WTC11 (cell line): ENCODE measurements around the gene PTPN4. TPM values are rescaled to one million over a fixed set of nuclear protein-coding genes. Genes with fewer than 3 reads are reported as not detected.

Source experiments
- ATAC-seq: fragments of 200-7000 bp; cut with Tn5 transposase; 2 replicates; pipeline ENCODE4 v1.10.0; 2021; ENCODE audit warnings: mild to moderate bottlenecking, moderate library complexity
- CTCF ChIA-PET: fragments of 300-600 bp; sonication (Branson Sonifier 250); formaldehyde crosslinking; loops from one replicate; lab custom pipeline; 2021; ENCODE audit warnings: antibody characterized with exemption; lab: Charles Lee
- POLR2A ChIA-PET: fragments of 350-600 bp; sonication (Branson Sonifier 250); formaldehyde crosslinking; loops from one replicate; lab custom pipeline; 2021; ENCODE audit warnings: antibody characterized with exemption; lab: Charles Lee
- DNase-seq: peaks from one replicate; pipeline ENCODE4 v3.0.0; 2021; ENCODE audit warnings: low spot score
- H3K27ac Mint-ChIP-seq: 2 replicates; pipeline ENCODE4 v1.8.0; 2021; ENCODE audit warnings: mixed read lengths
- H3K27me3 Mint-ChIP-seq: 2 replicates; pipeline ENCODE4 v1.8.0; 2021; ENCODE audit warnings: low read depth, mild to moderate bottlenecking, moderate library complexity, mixed read lengths
- H3K36me3 Mint-ChIP-seq: 2 replicates; pipeline ENCODE4 v1.8.0; 2021; ENCODE audit warnings: mixed read lengths
- H3K4me1 Mint-ChIP-seq: 2 replicates; pipeline ENCODE4 v1.8.0; 2022; ENCODE audit warnings: mixed read lengths
- H3K4me3 Mint-ChIP-seq: 2 replicates; pipeline ENCODE4 v1.8.0; 2021; ENCODE audit warnings: mild to moderate bottlenecking, moderate library complexity, mixed read lengths
- H3K9me3 Mint-ChIP-seq: 2 replicates; pipeline ENCODE4 v1.8.0; 2021; ENCODE audit warnings: mixed read lengths
- ATF3 ChIP-seq: sonication (generic); formaldehyde crosslinking; conservative IDR thresholded peaks from 2 replicates; pipeline ENCODE4 v1.8.1; 2022; ENCODE audit warnings: mild to moderate bottlenecking, missing genetic modification reagents
- CTCF ChIP-seq: fragments of 200-600 bp; IDR thresholded peaks from 2 replicates; pipeline ENCODE4 v1.8.0; 2022; ENCODE audit warnings: antibody characterized with exemption
- MAX ChIP-seq: sonication (generic); formaldehyde crosslinking; IDR thresholded peaks from 2 replicates; pipeline ENCODE4 v1.8.0; 2022; ENCODE audit warnings: mild to moderate bottlenecking, missing genetic modification reagents
- MYBL2 ChIP-seq: sonication (generic); formaldehyde crosslinking; IDR thresholded peaks from 2 replicates; pipeline ENCODE4 v1.8.1; 2023; ENCODE audit warnings: mild to moderate bottlenecking, moderate library complexity, missing genetic modification reagents
- NFATC4 ChIP-seq: fragments of 250-450 bp; sonication (Bioruptor Pico); IDR thresholded peaks from 2 replicates; pipeline ENCODE4 v1.9.0; 2021; ENCODE audit warnings: mild to moderate bottlenecking
- NFE2L1 ChIP-seq: sonication (generic); formaldehyde crosslinking; IDR thresholded peaks from 2 replicates; pipeline ENCODE4 v1.8.1; 2023; ENCODE audit warnings: missing genetic modification reagents
- NFYB ChIP-seq: sonication (generic); formaldehyde crosslinking; conservative IDR thresholded peaks from 2 replicates; pipeline ENCODE4 v1.8.0; 2022; ENCODE audit warnings: low read depth, missing genetic modification reagents
- RORB ChIP-seq: fragments of 250-450 bp; sonication (Bioruptor Pico); IDR thresholded peaks from 2 replicates; pipeline ENCODE4 v1.9.0; 2021; ENCODE audit warnings: mild to moderate bottlenecking
- TCF7 ChIP-seq: sonication (generic); formaldehyde crosslinking; IDR thresholded peaks from 2 replicates; pipeline ENCODE4 v1.8.0; 2022; ENCODE audit warnings: mild to moderate bottlenecking, low read depth, missing genetic modification reagents, moderate library complexity
- USF1 ChIP-seq: sonication (generic); formaldehyde crosslinking; IDR thresholded peaks from 2 replicates; pipeline ENCODE4 v1.8.0; 2022; ENCODE audit warnings: mild to moderate bottlenecking, missing genetic modification reagents
- ZMAT4 ChIP-seq: fragments of 250-450 bp; sonication (Bioruptor Pico); IDR thresholded peaks from 2 replicates; pipeline ENCODE4 v1.9.0; 2021; ENCODE audit warnings: mild to moderate bottlenecking
- ZNF232 ChIP-seq: sonication (generic); formaldehyde crosslinking; IDR thresholded peaks from 2 replicates; pipeline ENCODE4 v1.8.0; 2022; ENCODE audit warnings: mild to moderate bottlenecking, missing genetic modification reagents
- ZNF423 ChIP-seq: fragments of 250-450 bp; sonication (Bioruptor Pico); IDR thresholded peaks from 2 replicates; pipeline ENCODE4 v2.1.2; 2022; ENCODE audit warnings: mild to moderate bottlenecking, moderate library complexity
- total RNA-seq: library from RNA; stranded (reverse); gene quantifications from 3 replicates; pipeline ENCODE4 v1.2.3, GENCODE V29; 2021
- TF ChIP-seq, protein P1 (sequence below): sonication (generic); formaldehyde crosslinking; IDR thresholded peaks from 2 replicates; pipeline ENCODE4 v1.8.1; 2022; ENCODE audit warnings: mild to moderate bottlenecking, missing genetic modification reagents, moderate library complexity, borderline replicate concordance
- TF ChIP-seq, protein P2 (sequence below): fragments of 250-450 bp; sonication (Bioruptor Pico); IDR thresholded peaks from 2 replicates; pipeline ENCODE4 v1.9.0; 2021; ENCODE audit warnings: mild to moderate bottlenecking, borderline replicate concordance
- TF ChIP-seq, protein P3 (sequence below): sonication (generic); formaldehyde crosslinking; IDR thresholded peaks from 2 replicates; pipeline ENCODE4 v1.8.1; 2023; ENCODE audit warnings: mild to moderate bottlenecking, missing genetic modification reagents
- TF ChIP-seq, protein P4 (sequence below): sonication (generic); formaldehyde crosslinking; IDR thresholded peaks from 2 replicates; pipeline ENCODE4 v1.8.0; 2023; ENCODE audit warnings: missing genetic modification reagents

Gene PTPN4
- total RNA-seq, 1 experiment from 2014 or later = 85.8 TPM

DNA sequence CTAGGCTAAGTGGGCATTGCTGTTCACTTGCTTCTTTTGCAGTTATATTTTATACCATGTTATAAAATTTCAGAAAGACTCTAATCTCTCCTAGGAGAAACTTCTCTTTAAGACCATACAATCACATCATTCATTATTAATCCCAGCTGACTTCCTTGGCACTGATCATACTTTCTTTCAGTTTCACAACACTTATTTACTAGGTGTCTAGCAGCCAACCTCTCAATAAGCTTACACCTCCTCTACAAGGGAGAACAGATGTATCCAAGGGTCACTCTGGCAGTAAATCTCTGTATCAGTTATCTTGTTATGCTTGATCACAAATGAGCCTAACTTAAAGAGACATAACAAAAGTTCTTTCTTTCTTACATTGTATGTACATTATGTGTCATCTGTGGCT is 183.3 kb downstream of the PTPN4 start:
- Mint-ChIP-seq H3K9me3 (no peaks in the 10 kb centered on the region), H3K4me3 (no peak overlapping the region), H3K4me1 (no peaks in the 10 kb centered on the region), H3K36me3 (peaks cover 5% of the 10 kb centered on the region), H3K27me3 (no peaks in the 10 kb centered on the region)
- DNase-seq = no peak
- ATAC-seq = no peak
- POLR2A ChIA-PET = no interaction called here
- TF ChIP-seq ZNF232 (no peak), RORB (CRISPR knock-in tag) (no peak), ZNF423 (no peak), USF1 (CRISPR knock-in tag) (no peak), ZMAT4 (CRISPR knock-in tag) (no peak), MAX (CRISPR knock-in tag) (no peak), ATF3 (no peak), MYBL2 (CRISPR knock-in tag) (no peak), CTCF (no peak), TCF7 (CRISPR knock-in tag) (no peak), NFATC4 (CRISPR knock-in tag) (no peak)
- TF ChIP-seq, protein P1, sequence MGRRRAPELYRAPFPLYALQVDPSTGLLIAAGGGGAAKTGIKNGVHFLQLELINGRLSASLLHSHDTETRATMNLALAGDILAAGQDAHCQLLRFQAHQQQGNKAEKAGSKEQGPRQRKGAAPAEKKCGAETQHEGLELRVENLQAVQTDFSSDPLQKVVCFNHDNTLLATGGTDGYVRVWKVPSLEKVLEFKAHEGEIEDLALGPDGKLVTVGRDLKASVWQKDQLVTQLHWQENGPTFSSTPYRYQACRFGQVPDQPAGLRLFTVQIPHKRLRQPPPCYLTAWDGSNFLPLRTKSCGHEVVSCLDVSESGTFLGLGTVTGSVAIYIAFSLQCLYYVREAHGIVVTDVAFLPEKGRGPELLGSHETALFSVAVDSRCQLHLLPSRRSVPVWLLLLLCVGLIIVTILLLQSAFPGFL = no peak
- TF ChIP-seq, protein P2, sequence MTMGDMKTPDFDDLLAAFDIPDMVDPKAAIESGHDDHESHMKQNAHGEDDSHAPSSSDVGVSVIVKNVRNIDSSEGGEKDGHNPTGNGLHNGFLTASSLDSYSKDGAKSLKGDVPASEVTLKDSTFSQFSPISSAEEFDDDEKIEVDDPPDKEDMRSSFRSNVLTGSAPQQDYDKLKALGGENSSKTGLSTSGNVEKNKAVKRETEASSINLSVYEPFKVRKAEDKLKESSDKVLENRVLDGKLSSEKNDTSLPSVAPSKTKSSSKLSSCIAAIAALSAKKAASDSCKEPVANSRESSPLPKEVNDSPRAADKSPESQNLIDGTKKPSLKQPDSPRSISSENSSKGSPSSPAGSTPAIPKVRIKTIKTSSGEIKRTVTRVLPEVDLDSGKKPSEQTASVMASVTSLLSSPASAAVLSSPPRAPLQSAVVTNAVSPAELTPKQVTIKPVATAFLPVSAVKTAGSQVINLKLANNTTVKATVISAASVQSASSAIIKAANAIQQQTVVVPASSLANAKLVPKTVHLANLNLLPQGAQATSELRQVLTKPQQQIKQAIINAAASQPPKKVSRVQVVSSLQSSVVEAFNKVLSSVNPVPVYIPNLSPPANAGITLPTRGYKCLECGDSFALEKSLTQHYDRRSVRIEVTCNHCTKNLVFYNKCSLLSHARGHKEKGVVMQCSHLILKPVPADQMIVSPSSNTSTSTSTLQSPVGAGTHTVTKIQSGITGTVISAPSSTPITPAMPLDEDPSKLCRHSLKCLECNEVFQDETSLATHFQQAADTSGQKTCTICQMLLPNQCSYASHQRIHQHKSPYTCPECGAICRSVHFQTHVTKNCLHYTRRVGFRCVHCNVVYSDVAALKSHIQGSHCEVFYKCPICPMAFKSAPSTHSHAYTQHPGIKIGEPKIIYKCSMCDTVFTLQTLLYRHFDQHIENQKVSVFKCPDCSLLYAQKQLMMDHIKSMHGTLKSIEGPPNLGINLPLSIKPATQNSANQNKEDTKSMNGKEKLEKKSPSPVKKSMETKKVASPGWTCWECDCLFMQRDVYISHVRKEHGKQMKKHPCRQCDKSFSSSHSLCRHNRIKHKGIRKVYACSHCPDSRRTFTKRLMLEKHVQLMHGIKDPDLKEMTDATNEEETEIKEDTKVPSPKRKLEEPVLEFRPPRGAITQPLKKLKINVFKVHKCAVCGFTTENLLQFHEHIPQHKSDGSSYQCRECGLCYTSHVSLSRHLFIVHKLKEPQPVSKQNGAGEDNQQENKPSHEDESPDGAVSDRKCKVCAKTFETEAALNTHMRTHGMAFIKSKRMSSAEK (CRISPR knock-in tag) = no peak
- TF ChIP-seq, all 79 proteins: peak for 0
- H3K27ac Mint-ChIP-seq = no peak overlapping the region
- CTCF ChIA-PET = interaction anchor here (0.6 kb wide), 1 partner anchor 229 kb away, joined by 3 read pairs; no protein-coding TSS in a partner anchor

- no peaks in the 10 kb centered on the region for H3K27me3 Mint-ChIP-seq
- TF ChIP-seq NFE2L1 (CRISPR knock-in tag) = no peak
- TF ChIP-seq NFYB (CRISPR knock-in tag) = no peak
- TF ChIP-seq, protein P3, sequence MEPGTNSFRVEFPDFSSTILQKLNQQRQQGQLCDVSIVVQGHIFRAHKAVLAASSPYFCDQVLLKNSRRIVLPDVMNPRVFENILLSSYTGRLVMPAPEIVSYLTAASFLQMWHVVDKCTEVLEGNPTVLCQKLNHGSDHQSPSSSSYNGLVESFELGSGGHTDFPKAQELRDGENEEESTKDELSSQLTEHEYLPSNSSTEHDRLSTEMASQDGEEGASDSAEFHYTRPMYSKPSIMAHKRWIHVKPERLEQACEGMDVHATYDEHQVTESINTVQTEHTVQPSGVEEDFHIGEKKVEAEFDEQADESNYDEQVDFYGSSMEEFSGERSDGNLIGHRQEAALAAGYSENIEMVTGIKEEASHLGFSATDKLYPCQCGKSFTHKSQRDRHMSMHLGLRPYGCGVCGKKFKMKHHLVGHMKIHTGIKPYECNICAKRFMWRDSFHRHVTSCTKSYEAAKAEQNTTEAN (CRISPR knock-in tag) = no peak
- TF ChIP-seq, protein P4, sequence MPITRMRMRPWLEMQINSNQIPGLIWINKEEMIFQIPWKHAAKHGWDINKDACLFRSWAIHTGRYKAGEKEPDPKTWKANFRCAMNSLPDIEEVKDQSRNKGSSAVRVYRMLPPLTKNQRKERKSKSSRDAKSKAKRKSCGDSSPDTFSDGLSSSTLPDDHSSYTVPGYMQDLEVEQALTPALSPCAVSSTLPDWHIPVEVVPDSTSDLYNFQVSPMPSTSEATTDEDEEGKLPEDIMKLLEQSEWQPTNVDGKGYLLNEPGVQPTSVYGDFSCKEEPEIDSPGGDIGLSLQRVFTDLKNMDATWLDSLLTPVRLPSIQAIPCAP = no peak
- H3K4me1 Mint-ChIP-seq = no peaks in the 10 kb centered on the region
- no peak overlapping the region for H3K27ac Mint-ChIP-seq
- ChIA-PET CTCF (interaction anchor here (1.5 kb wide), 1 partner anchor 235 kb away, joined by 3 read pairs; no protein-coding TSS in a partner anchor), POLR2A (no interaction called here)
- no peak overlapping the region for H3K4me3 Mint-ChIP-seq
- DNase-seq (no peak), ATAC-seq (no peak)
- peaks cover 19% of the 10 kb centered on the region for H3K36me3 Mint-ChIP-seq
- H3K9me3 Mint-ChIP-seq = no peaks in the 10 kb centered on the region
Observed at GRCh38 chr2:119947535-119947934, 187.8 kb downstream of the PTPN4 start.
